ENCODE data around the gene FATE1.
A peak's percentile ranks its signal among the peaks of the same experiment; 100 is the strongest.

FATE1 gene

DNA sequence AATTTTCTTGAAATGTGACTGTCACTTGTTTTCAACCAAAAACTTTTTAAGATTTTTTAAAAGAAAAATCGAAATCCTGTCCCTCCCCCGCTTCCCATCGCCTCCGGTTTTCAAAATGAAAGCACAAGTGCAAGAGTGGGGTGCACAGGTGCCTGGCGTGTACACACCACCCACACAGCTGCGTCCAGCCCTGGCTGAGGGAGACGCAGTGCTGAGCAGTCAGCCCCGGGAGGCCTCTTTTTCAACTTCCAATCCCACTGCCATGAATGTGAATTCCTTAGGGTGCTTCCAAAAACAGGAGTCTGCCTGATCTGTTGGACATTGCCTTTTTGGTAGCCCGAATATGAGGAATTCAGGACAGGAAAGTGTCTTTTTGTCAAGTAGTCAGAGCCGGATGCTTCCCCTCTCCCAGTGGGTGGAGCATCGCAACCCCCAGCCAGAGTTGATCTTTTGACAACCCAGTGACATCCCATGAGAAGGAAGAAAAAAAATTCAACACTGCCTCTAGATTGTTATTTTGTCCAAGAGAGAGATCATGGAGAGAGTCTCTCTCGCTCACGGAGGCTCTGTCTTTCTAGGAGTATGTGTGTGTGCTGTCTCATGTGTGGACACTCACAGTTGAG lies 11.7 kb upstream of the FATE1 start:
- no peak for DNase-seq (ENCODE audit: low read depth in 2 of 2)

DNA sequence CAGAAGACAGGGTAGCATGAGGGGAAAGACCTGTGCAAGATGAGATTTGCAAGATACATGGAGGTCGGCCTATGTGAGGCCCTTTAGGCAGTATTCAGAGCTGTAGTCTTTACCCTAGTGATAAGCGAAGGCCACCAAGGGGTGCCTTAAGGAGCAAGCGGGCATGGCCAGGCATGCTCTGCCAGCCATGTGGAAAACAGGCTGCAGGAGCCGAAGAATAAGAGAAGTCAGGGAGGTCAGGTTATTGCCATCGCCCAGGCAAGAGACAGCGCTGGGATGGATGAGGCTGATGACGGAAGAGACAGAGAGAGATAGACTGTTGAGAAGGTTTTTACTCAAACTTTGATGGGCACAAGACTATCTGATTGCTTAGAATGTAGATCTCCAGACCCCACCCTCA lies 7.0 kb upstream of the FATE1 start:
- no peak for DNase-seq (ENCODE audit: low read depth in 2 of 2)

DNA sequence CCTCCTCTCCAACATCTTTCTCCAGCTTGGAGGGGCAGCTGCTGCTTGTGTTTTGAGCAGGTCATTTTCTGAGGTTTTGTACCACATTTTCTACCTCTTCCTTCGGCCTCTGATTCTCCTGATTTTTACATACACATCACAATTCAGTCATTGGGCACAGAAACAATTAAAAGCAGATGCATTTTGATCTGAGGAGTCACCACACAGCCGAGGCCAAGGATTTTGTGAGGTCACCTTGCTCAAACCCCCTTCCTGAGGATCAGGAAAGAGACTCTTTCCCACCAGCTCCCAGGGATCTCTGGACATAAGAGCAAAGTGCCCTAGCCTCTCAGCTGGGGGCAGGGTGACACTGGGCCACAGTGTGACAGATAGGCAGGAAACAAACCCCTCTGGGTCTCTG lies 5.4 kb upstream of the FATE1 start:
- DNase-seq (ENCODE audit: low read depth in 2 of 2): no peak

DNA sequence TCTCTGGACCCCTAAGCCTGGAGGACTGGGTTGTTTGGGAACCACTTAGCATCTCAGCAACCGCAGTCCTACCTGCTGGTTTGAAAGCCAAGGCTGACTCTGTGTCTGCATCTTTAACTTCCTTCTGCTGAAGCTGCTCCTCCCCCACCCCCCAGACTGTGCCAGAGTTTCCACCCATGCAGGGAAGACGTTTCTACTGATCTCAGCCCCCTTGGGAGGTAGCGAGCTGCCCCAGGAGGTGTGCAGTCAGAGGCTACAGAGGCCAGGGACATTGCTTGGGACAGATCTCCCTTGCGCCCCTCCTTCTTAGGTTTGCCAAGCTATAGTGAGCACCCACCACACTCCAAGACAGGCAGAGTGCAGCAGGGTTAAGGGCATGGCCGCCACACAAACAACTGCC lies 4.7 kb upstream of the FATE1 start:
- DNase-seq (ENCODE audit: low read depth in 2 of 2): no peak

DNA sequence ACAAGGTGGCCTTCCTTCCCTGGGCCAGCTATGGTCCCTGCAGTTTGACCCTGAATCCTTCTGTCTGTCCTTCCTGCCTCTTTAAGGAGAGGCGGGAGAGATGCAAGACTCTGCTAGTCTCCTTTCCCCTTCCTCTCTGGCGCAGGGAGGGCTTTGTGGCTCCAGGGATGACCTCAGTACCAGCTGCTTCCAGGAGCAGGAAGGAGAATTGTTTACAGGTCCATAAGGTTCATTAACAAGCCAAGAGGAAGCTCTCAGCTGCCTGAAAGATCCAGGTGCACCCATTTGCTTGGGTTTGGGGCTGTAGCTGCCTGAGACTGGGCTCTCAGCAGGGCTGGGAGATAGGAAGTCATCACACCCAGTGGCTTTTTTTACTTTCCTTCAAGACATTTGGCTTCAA lies 4.0 kb upstream of the FATE1 start:
- DNase-seq (ENCODE audit: low read depth in 2 of 2): no peak

DNA sequence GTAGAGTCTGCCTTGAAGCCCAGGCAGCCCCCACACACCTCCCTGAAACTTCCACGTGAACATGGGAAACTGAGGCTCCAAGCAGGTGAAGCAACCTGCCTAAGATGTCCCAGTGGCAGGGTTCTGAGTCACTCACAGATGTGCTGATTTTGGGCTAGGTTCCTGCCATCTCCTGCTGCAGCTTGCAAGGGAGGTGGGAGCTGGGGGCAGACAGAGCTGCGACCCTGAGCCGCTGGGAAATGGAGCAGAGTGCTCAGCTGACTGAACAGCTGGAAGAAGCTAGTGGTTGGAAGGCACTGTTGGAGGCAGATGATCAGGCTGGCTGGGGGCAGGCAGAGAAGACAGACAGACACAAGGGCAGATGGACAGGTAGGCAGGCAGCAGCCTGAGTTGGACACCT lies 3.6 kb upstream of the FATE1 start:
- no peak for DNase-seq (ENCODE audit: low read depth in 2 of 2)

DNA sequence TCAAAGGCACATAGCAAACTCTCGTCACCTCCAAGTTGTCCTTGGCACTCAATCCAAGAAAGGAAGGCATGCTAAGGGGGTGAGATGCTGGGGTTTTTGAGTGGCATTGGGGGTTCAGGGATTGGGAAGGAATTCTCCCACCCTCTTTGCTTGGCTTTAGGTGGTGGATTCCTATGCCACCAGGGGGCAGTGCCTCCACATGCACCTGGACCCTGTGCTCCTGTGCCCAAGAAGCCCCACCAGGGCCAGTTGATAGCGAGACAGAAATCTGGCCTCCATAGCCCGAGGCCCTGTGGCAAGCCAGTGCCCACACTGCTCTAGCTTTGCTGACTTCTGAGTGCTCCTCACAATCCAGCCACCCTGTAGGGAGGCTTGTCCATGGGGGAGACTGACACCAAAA lies 2.0 kb upstream of the FATE1 start:
- DNase-seq (ENCODE audit: low read depth in 2 of 2): no peak

DNA sequence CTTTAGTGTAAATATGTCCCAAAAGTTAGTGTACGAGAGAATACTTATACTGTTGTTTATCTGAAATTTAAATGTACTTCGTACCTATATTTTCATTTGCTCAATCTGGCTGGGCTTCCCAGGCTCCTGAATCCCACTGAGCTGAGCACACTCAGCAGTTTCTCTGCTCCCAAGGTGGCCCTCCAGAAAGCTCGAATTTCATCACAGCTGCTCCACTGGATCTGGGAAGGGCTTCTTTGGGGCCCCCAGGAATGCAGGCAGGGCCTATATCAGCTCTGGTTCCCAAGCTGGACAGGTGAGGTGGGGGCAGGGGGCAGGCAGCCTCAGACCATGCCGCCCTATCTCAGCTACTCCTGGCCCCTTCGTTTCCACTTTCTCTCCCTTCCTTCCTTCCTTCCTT lies 1.5 kb upstream of the FATE1 start:
- no peak for DNase-seq (ENCODE audit: low read depth in 2 of 2)

DNA sequence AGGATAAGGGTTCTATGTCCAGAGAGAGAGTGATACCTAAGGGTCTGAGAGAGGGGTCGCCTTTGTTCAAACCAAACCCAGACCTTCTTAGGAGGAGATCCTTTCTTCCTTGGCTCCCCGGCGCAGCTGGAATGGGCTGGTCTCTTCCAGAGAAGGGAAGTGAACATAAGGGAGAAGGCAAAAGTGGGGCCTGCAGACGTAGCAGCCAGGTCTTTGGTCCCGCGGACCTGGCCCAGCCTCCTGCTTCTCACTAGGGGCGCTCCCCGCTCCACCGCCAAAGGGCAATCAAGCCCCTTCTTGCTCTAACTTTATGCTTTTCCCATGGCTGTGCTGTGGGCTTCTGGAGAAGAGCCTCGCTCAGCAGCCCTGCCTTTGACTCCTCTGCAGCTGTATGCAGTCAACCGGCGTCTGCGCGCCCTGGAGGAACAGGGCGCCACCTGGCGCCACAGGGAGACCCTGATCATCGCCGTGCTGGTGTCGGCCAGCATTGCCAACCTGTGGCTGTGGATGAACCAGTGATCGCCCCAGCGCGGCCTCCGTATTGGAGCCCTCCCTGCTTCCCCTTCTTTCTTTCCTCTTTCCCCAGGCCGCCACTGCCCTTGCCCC lies 6.5 kb downstream of the FATE1 start:
- peak in 1 of 2 experiments; percentile 7 for DNase-seq (ENCODE audit: low read depth in 2 of 2)

DNA sequence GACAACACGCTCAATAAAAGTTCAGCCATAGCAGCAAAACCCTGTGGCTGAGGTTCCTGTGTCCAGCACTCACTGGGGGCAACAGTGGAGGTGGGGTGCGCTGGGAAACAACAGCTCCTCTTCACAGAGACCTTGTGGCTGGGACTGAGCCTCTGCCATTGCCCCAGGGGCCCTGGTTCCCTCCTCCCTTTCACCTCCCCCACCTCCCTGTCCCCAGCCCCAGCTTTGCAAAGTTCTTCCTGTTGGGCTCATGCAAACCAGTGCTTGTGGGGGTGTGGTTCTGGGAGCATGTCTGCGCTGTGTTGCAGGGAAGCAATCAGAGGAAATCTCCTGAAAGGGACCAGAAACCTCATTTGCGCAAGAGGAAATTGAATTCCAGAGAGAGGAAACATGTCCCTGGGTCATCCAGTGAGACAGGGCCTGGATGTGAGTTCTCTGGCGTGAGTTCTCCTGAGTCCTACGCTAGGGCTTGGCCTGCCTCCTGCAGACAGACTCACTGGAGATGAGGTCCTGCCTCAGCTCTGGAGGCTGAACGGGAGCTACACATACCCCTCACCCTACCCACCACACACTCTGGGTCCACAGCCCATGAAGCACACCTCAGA lies 7.4 kb downstream of the FATE1 start:
- DNase-seq (ENCODE audit: low read depth in 2 of 2): no peak

DNA sequence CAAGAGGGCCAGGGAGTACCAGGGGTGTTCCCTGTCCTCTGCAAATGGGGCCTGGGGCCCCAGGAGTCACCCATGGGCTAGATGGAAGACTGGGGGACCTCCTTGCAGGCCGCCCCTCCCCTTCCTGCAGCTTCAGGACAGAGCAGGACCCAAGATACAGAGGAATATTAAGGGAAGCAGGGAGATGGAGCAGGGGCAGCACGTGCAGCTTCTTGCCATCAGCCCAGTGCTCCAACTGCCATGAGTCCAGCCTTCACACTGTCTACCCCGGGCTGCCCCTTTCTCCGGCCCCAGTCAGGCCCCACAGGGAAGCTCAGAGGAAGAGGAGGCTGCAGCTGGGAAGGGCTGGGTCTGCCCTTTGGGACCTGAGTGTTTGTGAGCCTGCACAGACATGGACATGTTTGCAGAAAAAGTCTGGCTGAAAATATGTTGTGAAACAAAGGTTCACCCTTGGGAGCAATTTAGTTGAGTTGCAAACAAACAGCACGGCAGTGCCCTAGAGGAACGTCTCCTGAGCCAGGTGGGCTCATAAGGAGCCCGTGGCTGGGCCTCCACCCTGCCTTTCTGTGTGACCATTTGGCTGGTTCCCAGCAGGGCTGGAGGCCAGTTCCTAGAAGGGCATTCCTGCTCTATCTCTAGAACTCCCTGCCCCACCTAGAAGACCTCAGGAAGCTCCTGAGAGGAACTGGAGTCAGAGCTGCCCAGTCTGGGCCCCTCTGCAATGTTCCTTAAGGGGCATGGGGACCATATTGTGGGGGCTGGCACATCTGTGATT lies 8.9 kb downstream of the FATE1 start:
- no peak for DNase-seq (ENCODE audit: low read depth in 2 of 2)

DNA sequence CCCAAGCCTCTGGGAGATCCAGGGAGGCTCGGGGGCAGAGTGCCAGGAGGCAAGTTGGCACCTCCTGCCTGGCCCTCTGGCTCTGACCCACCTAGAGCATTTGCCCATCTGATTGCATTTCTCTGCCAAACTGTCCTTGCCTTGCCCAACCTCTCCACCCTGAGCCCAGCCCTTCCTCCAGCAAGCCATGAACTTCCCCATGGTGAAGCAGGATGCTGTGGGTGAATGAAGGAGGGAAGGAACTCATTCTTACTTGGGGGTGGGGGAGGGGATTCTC lies 9.4 kb downstream of the FATE1 start:
- no peak for DNase-seq (ENCODE audit: low read depth in 2 of 2)

DNA sequence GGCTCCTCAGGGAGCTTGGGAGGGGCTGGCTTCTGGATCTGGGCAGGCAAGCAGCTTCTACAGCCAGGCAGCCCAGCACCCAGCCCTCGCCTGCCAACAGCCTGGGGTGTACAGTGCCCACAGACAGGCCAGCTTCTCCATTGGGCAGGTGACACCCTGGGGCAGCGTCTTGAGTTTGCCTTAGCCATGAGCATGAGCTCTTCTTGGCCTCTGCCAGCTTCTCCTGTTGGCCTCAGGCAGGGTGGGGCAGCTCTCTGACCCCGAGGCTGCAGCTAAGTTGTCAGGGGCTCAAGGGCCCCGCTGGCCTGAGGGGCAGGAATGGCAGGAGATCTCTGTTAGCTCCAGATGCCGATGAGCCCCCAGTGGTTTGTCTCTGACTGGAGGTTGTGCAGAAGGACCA lies 10.9 kb downstream of the FATE1 start:
- DNase-seq (ENCODE audit: low read depth in 2 of 2): no peak

DNA sequence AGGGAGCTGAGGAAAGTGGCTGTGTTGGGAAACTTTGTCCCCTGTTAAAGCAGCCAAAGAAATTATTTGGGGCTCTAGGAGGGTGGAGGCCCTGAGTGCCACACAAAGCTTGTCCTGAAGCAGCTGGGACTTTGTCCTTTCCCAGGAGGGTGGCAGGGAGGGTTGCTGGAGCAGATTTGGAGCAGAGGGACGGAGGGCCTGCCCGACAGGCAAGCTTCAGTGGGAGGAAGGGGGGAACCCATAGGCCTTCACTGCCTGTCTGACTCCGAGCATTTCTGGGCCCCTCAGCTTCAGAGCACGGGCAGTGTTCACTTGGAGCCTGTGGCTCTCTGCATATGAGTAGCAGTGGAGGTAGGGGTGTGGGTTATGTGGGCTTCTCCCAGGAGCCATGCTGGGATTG lies 11.5 kb downstream of the FATE1 start:
- DNase-seq (ENCODE audit: low read depth in 2 of 2): no peak

DNA sequence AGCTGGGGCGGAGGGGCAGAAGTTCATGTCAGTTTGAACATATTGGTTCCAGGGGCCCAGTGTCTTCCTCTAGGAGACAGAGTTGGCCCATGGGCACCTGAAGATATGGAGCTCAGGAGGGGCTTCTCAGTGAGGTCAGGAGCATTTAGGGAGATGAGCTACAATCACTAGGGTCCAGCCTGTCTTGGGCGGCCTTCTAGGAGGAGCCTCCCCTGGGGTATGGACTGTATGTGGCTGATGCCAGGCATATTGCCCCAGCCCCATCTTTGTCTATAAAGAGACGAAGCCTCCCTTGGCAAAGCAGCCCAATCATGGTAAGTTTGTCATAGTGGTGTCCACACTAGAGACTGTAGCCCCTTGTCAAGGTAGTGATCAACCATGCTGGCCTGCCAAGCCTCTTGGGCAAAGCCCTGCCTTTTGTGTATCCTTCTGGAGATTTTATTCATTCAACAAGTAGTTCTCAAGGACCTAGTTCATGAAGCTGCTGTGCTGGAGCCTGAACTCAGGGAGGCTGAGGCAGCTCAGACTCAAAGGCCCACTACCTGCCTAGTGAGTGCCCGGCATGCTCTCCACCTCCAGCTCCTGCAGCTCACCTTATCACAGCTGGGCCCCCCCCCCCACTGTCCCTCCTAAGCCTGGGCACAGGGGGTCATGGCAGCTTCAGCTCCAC lies 13.4 kb downstream of the FATE1 start:
- DNase-seq (ENCODE audit: low read depth in 2 of 2): no peak

DNA sequence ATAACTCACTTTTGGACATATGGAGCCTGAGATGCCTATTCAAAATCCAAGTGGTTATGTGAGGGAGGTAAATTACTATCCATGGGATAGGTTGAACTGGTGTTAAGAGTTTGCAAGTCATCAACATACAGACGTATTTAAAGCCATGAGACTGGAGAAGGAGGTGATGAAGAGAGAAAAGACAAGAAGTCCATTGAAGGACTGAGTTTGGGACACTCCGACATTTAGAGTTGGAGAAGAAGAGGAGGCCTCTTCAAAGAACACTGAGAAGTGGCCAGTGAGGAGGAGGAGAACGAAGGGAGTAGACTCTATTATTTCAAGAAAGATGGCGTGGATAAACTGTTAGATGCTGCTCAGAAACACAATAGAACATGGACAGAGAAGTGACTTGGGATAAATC lies 18.6 kb downstream of the FATE1 start, which contains the start of gene CNGA2:
CNGA2 (plus strand) TSS at position 301 of the 400 bp plus-strand sequence. CDS start 3,738 bp downstream, outside the sequence.
- no peak for DNase-seq (ENCODE audit: low read depth in 2 of 2)

DNA sequence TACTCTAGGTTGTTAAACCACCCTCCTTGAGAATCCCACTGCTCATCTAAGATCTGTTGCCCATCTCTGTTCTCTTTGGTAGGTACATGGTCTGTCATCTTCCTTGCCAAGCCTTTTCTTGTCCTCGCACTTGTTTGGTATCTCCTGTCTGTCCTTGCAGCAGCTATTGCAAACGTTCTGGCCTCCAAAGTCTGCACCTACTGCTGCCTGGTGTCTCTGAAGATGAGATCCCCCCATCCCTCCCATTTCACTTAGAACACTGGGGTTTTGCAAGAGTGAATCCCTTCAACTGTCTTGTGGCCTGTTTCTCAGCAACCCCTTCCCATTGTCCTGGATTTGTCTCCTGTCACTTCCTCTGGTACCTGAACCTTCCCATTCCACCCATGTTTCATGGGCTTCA lies 19.4 kb downstream of the FATE1 start:
- DNase-seq (ENCODE audit: low read depth in 2 of 2): no peak

DNA sequence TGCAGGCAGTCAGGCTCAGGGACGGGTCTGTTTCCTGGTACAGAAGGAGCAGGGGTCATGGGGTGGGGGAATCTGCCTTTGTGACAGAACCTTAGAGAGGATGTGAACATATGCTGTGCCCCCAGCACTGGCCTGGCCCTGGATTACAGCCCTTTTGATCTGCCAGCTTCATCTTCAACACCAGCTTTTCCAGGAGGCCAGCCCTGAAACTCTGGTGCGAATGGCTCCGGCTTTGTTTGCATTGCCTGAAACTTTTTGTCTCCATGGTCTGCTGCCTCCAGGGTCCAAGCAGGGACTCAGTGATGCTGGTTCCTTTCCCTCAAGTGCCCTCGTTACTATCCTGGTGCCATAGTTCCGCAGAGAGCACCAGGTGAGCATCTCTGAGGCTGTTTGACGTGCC lies 20.9 kb downstream of the FATE1 start:
- no peak for DNase-seq (ENCODE audit: low read depth in 2 of 2)

DNA sequence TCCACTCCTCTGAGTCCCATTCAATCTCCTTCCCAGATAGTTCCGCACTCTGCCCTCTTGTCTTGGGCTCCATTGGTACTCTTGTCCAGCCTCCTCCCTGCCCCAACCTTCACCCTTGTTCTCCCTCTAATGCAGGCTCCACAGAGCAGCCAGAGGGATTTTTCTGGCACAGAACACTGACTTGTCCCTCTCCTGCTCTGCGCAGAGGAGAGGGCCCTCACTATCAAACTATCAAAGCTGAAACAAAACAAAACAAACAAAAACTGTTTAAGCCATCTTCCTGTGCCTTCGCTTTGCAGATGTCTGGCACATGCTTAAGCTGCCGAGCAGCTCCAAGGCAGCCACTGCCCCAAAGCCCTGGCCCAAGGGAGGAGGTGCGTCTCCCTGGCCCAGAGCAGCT lies 21.7 kb downstream of the FATE1 start:
- DNase-seq (ENCODE audit: low read depth in 2 of 2): no peak

DNA sequence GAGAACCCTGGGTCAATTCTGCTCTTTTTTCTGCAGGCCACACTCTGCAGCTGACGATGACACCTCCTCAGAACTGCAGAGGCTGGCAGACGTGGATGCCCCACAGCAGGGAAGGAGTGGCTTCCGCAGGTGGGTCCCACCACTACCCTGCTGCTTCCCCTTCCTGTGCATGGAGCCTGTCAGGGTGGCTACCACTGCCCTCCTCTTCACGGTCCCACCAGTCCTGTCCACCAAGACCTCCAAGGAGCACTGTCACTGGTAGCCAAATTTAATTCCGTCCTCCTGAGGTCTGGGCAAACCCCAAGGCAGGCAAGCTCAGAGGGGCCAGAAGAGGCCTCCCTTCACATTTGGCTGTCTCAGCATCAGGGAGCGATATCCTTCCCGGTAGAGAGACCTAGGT lies 22.9 kb downstream of the FATE1 start:
- no peak for DNase-seq (ENCODE audit: low read depth in 2 of 2)

DNA sequence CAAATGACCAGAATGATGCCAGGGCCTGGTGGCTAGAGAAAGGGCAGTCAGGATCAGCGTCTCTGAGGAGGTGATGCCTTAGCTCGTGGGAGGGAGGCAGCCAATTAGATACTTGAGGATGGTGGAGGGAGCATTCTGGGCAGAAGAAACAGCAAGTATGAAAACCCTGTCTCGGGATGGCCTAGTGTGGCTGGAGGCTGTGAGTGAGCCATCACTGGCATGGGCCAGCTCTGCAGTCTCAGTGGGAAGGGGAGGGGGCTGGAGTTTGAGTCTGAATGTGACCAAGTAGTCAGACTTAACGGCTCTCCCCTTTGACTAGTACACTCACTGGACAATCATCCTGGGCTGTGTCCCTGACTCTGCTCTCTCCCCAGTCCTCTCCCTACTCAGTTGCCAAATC lies 25.8 kb downstream of the FATE1 start:
- DNase-seq (ENCODE audit: low read depth in 2 of 2): no peak

DNA sequence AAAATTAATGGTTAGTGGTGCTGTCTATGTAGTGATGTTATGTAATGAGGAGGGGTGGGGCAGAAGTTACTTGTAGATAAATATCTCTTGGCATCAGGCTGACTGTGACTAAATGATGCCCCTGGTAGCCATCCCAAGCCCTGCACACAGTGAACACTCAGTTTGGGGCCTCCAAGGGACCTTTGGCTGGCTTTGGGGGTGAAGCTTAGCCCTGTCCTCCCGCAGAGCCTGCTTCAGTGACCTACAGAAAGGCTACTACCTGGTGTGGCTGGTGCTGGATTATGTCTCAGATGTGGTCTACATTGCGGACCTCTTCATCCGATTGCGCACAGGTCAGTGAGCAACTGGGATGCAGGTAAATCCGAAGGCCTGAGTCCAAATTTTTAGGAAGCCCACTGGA lies 26.5 kb downstream of the FATE1 start:
- DNase-seq (ENCODE audit: low read depth in 2 of 2): no peak
